Neural progenitor cell (in vitro differentiated cells): ENCODE results near the gene C1QTNF6. TPM values are rescaled to one million over a fixed set of nuclear protein-coding genes. Genes with fewer than 3 reads are reported as not detected.

Source experiments
- DNase-seq: peaks from one replicate; pipeline ENCODE4 v3.0.0-alpha.2; 2016; ENCODE audit warnings: low spot score
- H2AFZ ChIP-seq: fragments of 200-600 bp; sonication (generic); replicated peaks from 2 replicates; pipeline ENCODE4 v1.6.1; 2016; ENCODE audit warnings: antibody characterized with exemption
- H3F3A ChIP-seq: fragments of 200-600 bp; sonication (generic); 2 replicates; pipeline ENCODE4 v1.6.1; 2016; ENCODE audit warnings: antibody characterized with exemption, low read depth
- H3K27ac ChIP-seq: fragments of 200-600 bp; sonication (generic); 2 replicates; pipeline ENCODE4 v1.5.1; 2016; ENCODE audit warnings: mild to moderate bottlenecking
- H3K27me3 ChIP-seq: fragments of 200-600 bp; sonication (generic); 2 replicates; pipeline ENCODE4 v1.6.1; 2016; ENCODE audit warnings: mild to moderate bottlenecking, moderate library complexity
- H3K36me3 ChIP-seq: fragments of 200-600 bp; sonication (generic); 2 replicates; pipeline ENCODE4 v1.5.1; 2016
- H3K4me1 ChIP-seq: fragments of 200-600 bp; sonication (generic); 2 replicates; pipeline ENCODE4 v1.6.1; 2016; ENCODE audit warnings: mixed run types
- H3K4me2 ChIP-seq: fragments of 200-600 bp; sonication (generic); 2 replicates; pipeline ENCODE4 v1.6.1; 2016
- H3K4me3 ChIP-seq: fragments of 200-600 bp; sonication (generic); 2 replicates; pipeline ENCODE4 v1.5.1; 2016
- H3K79me2 ChIP-seq: fragments of 200-600 bp; sonication (generic); 2 replicates; pipeline ENCODE4 v1.6.1; 2016; ENCODE audit warnings: low read depth
- H3K9ac ChIP-seq: fragments of 200-600 bp; sonication (generic); 2 replicates; pipeline ENCODE4 v1.6.1; 2016
- H3K9me3 ChIP-seq: fragments of 200-600 bp; sonication (generic); 2 replicates; pipeline ENCODE4 v1.5.1; 2016; ENCODE audit warnings: low read depth
- H4K20me1 ChIP-seq: fragments of 200-600 bp; sonication (generic); 2 replicates; pipeline ENCODE4 v1.6.1; 2016; ENCODE audit warnings: low read depth
- H3K27ac Mint-ChIP-seq: 3 replicates; pipeline ENCODE4 v1.8.0; 2021; ENCODE audit warnings: mixed read lengths
- H3K27me3 Mint-ChIP-seq: 2 replicates; pipeline ENCODE4 v1.8.0; 2022; ENCODE audit warnings: low read depth, mild to moderate bottlenecking, inconsistent platforms, moderate library complexity, mixed read lengths; ENCODE audit not compliant: insufficient read depth
- H3K36me3 Mint-ChIP-seq: 3 replicates; pipeline ENCODE4 v1.8.0; 2021; ENCODE audit warnings: mixed read lengths
- H3K4me1 Mint-ChIP-seq: 3 replicates; pipeline ENCODE4 v1.8.0; 2021; ENCODE audit warnings: mixed read lengths
- H3K4me3 Mint-ChIP-seq: 3 replicates; pipeline ENCODE4 v1.8.0; 2021; ENCODE audit warnings: mild to moderate bottlenecking, moderate library complexity, mixed read lengths
- H3K9me3 Mint-ChIP-seq: 3 replicates; pipeline ENCODE4 v1.8.0; 2020; ENCODE audit warnings: mixed read lengths
- EZH2 ChIP-seq: fragments of 200-600 bp; sonication (generic); IDR thresholded peaks from 2 replicates; pipeline ENCODE4 v1.6.1; 2017; ENCODE audit warnings: antibody characterized with exemption, mild to moderate bottlenecking, moderate library complexity
- EZH2phosphoT487 ChIP-seq: fragments of 200-600 bp; sonication (generic); IDR thresholded peaks from 2 replicates; pipeline ENCODE4 v1.6.1; 2017; ENCODE audit warnings: antibody characterized with exemption
- total RNA-seq: library from RNA; depleted of rRNA; stranded (reverse); fragments of >200 nt; gene quantifications from 2 replicates; pipeline ENCODE4 v1.2.3, GENCODE V29; 2015; ENCODE audit warnings: low replicate concordance
- TF ChIP-seq, protein P1 (sequence below): fragments of 200-600 bp; sonication (generic); IDR thresholded peaks from 2 replicates; pipeline ENCODE4 v1.5.1; 2017; ENCODE audit warnings: antibody characterized with exemption, mild to moderate bottlenecking

C1QTNF6 gene
- total RNA-seq, 1 donor from 2014 or later: 7.2 TPM

DNA sequence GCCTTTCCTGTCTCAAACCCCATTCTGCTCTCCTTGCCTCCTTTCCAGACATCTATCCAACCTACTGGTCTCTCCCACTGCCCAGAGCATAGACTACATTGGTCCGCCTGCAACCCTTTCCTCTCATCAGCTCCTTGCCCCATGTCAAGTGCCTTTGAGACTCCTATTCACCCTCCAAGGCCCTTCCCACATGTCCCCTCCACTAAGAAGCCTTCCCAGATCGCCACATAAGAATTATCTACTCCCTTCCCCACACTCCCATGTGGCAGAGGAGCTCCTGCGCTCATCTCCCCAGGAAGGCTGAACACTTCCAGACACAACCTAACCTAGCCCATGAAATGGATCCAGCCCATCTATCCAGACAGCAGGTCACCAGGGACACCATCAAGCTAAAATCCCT lies 10.3 kb downstream of the C1QTNF6 start:
- no peaks in the 10 kb centered on the region for H3K9me3 ChIP-seq
- peak overlapping the region; percentile 65 for H3K4me2 ChIP-seq
- no peak overlapping the region for H3K9ac ChIP-seq
- H4K20me1 ChIP-seq: no peaks in the 10 kb centered on the region
- H3K9me3 Mint-ChIP-seq: no peaks in the 10 kb centered on the region
- peaks cover 37% of the 10 kb centered on the region for H3K4me1 Mint-ChIP-seq
- no peaks in the 10 kb centered on the region for H3K36me3 ChIP-seq
- H3K27ac ChIP-seq: no peak overlapping the region
- no peak overlapping the region for H3K4me3 ChIP-seq
- H3K27me3 ChIP-seq: no peaks in the 10 kb centered on the region
- no peak for DNase-seq
- peaks cover 2% of the 10 kb centered on the region for H3K36me3 Mint-ChIP-seq
- peak overlapping the region; percentile 1 for H3K4me3 Mint-ChIP-seq
- no peak overlapping the region for H2AFZ ChIP-seq
- H3K27me3 Mint-ChIP-seq: no peaks in the 10 kb centered on the region
- H3K79me2 ChIP-seq: no peaks in the 10 kb centered on the region
- H3K27ac Mint-ChIP-seq: peak overlapping the region; percentile 87
- TF ChIP-seq EZH2 (no peak), EZH2phosphoT487 (no peak)
- TF ChIP-seq, protein P1, sequence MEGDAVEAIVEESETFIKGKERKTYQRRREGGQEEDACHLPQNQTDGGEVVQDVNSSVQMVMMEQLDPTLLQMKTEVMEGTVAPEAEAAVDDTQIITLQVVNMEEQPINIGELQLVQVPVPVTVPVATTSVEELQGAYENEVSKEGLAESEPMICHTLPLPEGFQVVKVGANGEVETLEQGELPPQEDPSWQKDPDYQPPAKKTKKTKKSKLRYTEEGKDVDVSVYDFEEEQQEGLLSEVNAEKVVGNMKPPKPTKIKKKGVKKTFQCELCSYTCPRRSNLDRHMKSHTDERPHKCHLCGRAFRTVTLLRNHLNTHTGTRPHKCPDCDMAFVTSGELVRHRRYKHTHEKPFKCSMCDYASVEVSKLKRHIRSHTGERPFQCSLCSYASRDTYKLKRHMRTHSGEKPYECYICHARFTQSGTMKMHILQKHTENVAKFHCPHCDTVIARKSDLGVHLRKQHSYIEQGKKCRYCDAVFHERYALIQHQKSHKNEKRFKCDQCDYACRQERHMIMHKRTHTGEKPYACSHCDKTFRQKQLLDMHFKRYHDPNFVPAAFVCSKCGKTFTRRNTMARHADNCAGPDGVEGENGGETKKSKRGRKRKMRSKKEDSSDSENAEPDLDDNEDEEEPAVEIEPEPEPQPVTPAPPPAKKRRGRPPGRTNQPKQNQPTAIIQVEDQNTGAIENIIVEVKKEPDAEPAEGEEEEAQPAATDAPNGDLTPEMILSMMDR: no peak
- H3K4me1 ChIP-seq: peaks cover 17% of the 10 kb centered on the region
- peaks cover 14% of the 10 kb centered on the region for H3F3A ChIP-seq

- H3K27ac Mint-ChIP-seq: peak overlapping the region; percentile 87
- peaks cover 2% of the 10 kb centered on the region for H3K36me3 Mint-ChIP-seq
- peak overlapping the region; percentile 1 for H3K4me3 Mint-ChIP-seq
- Histone ChIP-seq H3K27ac (no peak overlapping the region), H4K20me1 (no peaks in the 10 kb centered on the region), H3K4me3 (no peak overlapping the region), H3K4me2 (no peak overlapping the region), H3K79me2 (no peaks in the 10 kb centered on the region), H3F3A (peaks cover 14% of the 10 kb centered on the region), H3K27me3 (no peaks in the 10 kb centered on the region), H3K9ac (no peak overlapping the region), H3K9me3 (no peaks in the 10 kb centered on the region), H3K36me3 (no peaks in the 10 kb centered on the region), H2AFZ (no peak overlapping the region), H3K4me1 (peaks cover 17% of the 10 kb centered on the region)
- TF ChIP-seq EZH2: no peak
- no peak for TF ChIP-seq EZH2phosphoT487
- TF ChIP-seq, protein P1: no peak
- peaks cover 37% of the 10 kb centered on the region for H3K4me1 Mint-ChIP-seq
- DNase-seq: no peak
- H3K27me3 Mint-ChIP-seq: peaks cover 2% of the 10 kb centered on the region
- H3K9me3 Mint-ChIP-seq: no peaks in the 10 kb centered on the region
These were observed 10.8 kb downstream of the C1QTNF6 start for GRCh38 chr22:37177221-37177620.

- no peak overlapping the region for H3K4me3 Mint-ChIP-seq
- H3K4me2 ChIP-seq: no peak overlapping the region
These were observed 11.5 kb downstream of the C1QTNF6 start for GRCh38 chr22:37176464-37177061.

More at GRCh38 chr22:37176464-37177061, 11.5 kb downstream of the C1QTNF6 start:
- no peak overlapping the region for H3K27ac ChIP-seq
- Mint-ChIP-seq H3K27me3 (peaks cover 2% of the 10 kb centered on the region), H3K27ac (peak overlapping the region; percentile 93), H3K9me3 (no peaks in the 10 kb centered on the region), H3K36me3 (no peaks in the 10 kb centered on the region), H3K4me1 (peaks cover 37% of the 10 kb centered on the region)
- TF ChIP-seq, protein P1: no peak
- TF ChIP-seq EZH2 (no peak), EZH2phosphoT487 (no peak)
- no peaks in the 10 kb centered on the region for H3K27me3 ChIP-seq
- H3K36me3 ChIP-seq: no peaks in the 10 kb centered on the region
- no peak overlapping the region for H2AFZ ChIP-seq
- H3K9me3 ChIP-seq: no peaks in the 10 kb centered on the region
- H3K4me3 ChIP-seq: no peak overlapping the region
- no peak for DNase-seq
- no peaks in the 10 kb centered on the region for H3K79me2 ChIP-seq
- H4K20me1 ChIP-seq: no peaks in the 10 kb centered on the region
- peaks cover 14% of the 10 kb centered on the region for H3F3A ChIP-seq
- H3K4me1 ChIP-seq: peaks cover 17% of the 10 kb centered on the region
- H3K9ac ChIP-seq: no peak overlapping the region
